GM18520 (cell line): ENCODE measurements around the gene PAX6.

ENCODE experiments used
- ATAC-seq: cut with Tn5 transposase; IDR thresholded peaks from one replicate; pipeline ENCODE4 v1.9.1; 2021; ENCODE audit not compliant: unreplicated experiment

PAX6 gene

DNA sequence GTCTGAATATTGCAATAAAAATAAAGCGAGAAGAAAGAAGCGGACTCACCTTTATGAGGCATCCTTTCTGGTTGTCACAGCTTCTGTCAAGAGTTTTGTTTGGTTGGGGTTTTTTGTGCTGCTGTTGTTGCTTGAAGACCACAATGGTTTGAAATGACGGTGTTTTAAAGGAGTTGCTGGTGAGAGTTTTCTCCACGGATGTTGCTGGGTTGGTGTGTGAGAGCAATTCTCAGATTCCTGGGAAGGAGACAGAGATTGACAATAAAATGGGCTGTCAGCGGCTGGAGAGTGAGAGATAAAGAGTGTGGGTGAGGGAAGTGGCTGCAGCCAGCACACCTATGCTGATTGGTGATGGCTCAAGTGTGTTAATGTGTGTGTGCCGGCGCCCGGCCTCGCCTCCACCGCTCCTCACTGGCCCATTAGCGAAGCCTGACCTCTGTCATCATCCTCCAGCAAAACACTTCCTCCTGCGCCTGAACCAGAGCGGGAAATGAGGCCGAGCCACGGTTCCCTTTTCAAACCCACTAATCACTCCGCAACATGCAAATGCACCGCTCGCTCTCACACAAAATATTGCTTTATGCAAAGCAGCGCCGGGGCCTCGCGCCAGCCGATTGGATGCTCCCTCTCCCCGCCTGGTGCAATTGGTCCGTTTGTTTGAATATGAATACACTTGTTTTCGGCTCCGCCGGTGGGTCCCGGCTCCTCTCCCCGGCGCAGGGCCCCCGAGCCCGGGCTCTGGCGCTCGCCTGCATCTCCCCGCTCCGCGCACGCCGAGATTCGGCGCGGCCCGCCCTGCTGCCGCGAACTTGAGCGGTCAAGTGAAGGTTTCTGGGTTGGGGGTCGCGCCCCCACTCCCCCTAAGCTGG, at the start of gene PAX6:
Gene PAX6, minus strand, starts transcription at position 544 of the 869 bp plus-strand sequence. CDS start 4,911 bp downstream, outside the sequence.
- peak; percentile 47 for ATAC-seq

DNA sequence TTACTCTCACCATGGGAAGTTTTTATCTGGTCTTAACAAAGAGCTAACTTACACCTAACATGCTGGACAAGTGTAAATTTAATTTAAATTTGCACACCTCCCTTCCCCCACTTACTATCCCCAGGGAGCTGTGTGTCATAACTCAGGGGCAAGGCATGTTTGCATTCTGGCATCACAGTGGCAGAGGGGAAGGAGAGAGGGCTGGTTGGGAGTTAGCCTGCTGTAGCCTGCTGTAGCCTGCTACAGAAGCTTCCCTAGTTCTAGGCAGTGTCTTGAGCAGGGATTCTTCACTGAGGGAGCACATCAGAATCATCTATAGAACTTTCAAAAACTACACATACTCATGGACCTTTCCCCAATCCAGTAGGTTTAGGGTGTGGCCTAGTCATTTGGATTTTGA, 49.3 kb upstream of the PAX6 start:
- no peak for ATAC-seq

DNA sequence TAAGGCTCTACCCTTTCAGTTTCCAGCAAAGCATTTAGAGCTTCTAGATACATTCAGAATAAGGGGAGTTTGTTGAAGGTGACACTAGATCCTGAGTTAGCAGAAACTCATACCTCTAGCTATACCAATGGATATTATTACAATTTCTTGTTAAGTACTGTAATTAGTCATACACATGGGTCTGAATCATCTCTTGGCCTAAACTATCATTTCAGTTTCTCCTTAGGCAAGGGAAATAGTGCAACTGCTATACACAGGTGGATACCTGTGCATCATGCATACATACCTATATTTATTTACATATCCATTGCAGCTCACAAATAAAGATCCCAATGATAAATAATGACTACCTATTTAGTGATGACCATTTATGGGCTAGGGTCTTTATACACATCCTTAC, 45.1 kb upstream of the PAX6 start:
- no peak for ATAC-seq

DNA sequence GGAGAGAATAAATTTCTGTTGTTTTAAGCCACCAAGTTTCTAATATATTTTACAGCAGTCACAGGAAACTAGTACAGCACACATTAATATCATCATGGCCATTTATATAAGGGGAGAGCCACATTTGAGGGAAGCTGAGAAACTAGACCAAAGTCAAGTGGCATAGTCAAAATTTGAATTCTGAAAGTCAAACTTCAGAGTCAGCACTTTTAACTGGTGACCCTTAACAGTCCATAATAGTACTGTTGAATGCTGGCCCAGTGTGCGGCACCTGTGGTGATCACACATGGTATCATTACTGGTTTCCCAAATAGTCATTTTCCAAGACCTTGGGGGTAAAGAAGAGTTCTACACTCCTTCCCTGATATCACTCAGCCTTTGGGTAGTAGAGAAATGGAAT, 44.3 kb upstream of the PAX6 start:
- ATAC-seq, result no peak

DNA sequence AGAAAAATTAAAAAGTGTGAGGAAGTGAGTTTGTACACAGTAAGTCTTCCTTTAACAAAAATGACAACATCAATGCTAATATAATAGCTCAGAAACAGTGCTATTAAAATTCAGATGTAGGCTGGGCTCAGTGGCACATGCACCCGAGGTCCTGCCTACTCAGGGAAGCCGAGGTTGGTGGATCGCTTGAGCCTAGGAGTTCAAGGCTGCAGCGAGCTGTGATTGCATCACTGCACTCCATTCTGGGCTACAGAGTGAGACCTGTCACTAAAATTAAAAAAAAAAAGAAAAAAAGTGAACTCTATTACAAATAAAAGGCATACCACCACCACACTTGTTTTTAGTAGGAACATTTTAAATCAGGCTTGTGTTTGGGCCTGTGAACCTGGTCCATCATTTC, 39.2 kb upstream of the PAX6 start:
- no peak for ATAC-seq

DNA sequence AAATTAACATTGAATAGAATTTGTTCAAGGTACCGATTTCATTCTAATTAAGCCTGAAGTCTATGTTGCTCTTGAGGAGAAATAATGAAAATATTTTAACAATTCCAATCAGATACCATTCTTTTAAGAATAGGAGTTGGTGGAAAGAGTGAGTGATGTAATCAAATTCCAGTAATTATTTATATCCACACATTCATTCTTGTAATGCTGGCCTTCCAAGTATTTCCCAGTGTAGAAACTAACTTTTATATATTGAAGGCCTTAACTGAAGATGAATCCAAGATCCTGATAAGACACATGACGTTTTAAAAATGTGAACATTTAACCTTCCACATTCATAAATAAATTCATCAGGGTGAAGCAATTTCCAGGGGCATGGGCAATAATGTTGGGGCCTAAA, 36.6 kb upstream of the PAX6 start:
- ATAC-seq, result no peak

DNA sequence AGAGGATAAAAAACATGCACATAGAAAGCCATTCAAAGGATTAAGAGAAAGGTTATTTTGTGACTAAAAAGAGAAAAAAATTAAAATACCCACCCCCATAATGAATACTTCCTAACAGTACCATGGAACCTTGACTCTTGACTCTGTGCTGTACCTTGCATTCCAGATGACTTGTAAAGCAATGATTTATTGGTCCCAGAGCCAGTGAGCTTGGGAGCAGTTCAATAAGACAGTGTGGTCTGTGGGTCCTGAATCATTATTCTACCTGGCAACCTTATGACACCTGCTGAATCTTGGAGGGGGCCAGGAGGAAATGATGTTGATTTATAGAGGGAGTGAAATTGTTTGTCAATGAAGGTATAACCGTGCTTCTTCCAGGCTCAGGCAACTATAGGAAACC, 34.2 kb upstream of the PAX6 start:
- no peak for ATAC-seq

DNA sequence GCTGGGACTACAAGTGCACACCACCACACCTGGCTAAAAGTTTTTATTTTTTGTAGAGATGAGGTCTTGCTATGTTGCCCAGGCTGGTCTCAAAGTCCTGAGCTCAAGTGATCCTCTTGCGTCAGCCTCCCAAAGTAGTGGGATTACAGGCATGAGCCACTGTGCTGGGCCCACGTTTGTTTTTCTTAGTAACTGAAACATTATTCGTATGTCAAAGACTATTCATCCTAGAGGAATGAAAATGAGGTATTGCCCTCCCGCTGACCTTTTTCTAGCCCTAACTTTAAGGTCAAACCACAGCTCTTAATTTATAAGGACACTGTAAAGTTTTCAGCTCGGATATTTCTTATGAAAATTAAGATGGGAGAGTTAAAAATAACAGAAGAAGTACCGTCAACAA, 33.2 kb upstream of the PAX6 start:
- ATAC-seq, result no peak

DNA sequence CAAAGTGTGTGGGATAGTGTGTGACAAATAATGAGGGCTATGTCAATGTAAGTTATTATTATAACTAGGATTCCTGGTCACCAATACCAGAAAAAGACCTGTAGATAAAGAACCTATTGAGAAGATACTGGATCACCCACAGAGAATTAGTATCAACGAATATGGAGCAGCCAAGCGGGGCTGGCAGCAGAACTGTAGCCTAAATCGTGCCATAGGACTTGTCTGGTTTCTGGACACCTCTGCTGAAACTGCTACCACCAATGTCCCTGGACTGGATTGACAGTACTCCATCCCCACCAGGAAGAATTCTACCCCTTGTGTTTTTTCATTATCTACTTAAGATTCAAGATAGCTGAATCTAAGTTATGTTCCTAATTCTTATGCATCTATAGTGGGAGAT, 30.3 kb upstream of the PAX6 start:
- ATAC-seq, result no peak

DNA sequence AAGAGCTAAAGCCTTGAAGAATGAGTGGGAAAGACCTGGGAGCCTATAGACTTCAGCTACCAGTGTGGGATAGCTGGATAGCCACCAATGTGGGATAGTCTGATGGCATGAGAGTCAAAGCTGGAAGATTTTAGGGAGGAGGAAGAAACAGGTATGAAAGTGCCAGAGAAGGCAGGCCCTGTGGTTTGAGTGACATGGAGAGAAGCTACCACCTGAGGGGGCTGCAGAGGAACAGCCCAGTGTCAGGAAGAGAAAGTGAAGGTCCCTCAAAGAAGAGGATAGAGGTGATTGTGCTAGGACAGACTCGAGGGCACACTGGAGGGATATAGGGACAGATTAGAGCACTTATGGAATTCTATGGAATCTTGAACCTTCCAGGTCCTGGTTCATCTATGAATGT, 23.1 kb upstream of the PAX6 start:
- no peak for ATAC-seq

DNA sequence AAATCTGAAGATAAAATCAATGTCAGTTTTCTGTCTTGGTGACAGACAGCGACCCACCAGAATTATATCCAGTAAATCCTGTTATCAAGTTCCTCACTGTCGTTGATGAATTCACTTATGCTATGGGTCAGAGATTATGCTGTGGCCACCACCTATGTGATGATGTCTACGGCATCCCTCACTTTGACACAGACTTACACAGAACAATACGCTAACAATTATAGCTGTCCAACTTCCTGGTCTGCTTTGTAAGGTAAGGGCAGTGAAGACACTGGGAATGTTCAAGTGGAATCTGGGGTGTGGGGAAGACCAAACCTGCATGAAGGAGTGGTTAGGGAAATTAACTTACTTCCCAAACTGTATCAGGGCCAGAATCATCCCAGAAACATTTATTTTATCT, 19.3 kb upstream of the PAX6 start:
- no peak for ATAC-seq

DNA sequence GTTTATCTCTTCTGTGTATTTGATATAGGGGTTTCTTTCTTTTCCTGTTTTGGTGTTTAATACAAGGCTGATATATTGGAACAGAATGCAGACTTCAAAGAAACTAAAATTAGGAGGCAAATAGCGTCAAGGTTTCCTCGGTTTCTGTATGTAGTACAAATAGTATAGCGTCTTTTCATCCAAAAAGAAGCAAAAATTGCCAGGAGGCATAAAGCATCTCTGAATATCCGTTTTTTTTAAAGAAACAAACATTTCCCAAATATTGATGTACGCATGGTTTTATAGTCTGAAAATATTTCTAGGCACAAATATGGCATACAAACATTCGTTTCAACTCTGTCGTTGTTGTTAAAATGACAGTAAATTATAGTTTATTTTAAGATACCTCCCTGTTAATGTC, 17.1 kb upstream of the PAX6 start:
- ATAC-seq, result no peak

DNA sequence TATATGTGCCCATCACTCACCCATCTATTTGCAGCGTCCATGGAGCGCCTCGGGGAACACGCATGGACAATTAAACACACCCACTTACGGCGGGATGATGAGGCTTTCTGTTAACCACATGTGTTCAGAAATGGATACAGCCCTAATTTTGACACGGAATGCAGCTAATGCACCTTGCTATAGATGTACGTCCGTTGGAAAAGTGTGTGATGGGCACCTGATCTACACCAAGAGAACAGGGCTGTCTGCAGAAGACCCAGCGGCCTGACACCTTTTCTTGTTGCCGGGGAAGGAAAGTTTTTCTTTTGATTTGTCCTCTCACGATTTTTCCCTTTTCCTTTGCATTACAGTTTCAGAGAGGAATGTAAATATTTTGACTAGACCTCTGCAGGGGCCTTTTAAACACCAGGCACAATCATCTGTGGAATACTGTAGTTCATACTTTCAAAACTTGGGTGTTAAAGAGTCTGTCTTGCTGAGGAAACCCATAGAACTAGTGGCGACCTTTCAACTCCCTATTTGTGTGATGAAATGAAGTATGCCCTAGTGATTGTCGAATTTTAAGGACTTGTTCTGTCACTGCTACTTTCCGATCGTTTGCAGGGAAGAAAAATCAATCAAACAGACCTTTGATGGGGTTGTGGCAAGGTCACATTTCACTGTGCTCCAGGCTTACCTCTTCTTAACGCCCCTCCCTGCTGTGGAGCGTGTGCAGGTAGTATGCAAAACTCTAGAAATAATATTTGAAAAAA, 16.5 kb upstream of the PAX6 start:
- no peak for ATAC-seq

DNA sequence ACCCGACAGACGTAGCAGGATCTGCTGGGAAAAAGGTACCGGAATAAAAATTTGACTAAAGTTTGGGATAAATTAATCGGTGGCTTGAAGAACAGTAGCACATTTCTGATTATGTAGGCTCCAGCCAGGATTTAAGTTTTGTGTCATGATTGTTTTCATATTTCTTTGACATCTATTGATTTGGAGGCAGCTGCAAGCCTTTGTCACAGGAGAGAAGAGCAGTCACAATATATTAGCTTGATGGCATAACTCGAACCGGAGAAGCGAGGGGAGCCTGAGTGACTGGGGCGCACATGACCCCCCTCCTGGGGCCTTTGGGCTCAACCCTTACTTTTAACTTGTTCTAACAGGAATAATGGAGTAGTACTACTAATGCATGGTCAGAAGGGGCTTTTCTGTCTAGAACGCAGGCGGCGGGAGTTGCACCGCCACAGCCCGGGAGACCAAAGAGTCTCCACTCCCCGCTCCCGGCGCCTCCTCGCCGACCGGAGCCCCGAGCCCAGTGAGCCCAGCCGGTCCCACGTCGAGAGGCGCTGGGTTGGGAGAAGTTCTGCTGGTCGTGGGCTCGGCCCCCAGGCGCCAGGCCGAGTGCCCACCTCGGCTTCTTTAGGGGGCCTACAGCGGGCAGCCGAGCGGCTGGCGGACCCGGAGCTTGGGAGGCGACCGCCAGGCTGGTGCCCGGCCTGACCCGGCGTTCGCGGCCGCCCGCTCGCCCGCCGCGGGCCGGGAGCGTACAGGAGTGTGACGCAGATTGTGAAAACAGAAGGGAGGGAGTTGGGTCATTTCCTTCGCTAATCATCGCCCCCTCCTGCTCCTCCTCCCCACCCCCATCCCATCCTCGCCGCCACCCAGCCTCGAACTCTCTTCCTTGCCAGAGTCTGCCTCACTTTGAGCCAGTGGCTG, 15.7 kb upstream of the PAX6 start:
- no peak for ATAC-seq

DNA sequence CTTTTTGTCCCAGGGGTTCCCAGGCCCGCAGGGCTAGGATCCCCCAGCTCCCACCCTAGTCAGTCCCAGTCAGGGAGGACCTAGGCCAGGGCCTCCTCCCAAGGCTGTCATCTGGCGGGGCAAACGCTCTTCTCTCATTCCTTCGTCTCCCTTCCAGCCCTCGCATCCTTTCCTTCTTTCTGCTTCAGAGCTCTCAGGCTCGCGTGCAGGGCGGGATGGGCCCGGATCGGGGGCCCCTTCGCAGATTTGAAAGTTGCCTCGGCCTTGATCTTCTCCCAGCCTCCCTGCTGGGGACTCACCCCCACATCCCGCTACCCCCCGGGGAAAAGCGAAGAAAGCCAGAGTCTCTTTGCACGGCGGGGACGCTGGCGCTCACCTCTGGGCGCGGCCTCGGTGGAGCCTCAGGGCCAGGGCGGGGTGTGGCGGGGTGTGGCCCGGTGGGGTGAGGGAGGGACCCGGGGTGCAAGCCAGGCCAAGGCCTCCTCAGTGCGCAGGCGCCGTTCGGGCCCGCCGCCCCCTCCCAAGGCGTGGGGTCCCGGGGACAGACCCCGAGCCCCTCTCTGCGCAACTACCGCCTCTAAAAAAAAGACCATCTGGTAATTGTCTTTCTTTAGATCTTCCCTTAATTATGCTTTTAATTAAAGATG, 14.8 kb upstream of the PAX6 start:
- no peak for ATAC-seq

DNA sequence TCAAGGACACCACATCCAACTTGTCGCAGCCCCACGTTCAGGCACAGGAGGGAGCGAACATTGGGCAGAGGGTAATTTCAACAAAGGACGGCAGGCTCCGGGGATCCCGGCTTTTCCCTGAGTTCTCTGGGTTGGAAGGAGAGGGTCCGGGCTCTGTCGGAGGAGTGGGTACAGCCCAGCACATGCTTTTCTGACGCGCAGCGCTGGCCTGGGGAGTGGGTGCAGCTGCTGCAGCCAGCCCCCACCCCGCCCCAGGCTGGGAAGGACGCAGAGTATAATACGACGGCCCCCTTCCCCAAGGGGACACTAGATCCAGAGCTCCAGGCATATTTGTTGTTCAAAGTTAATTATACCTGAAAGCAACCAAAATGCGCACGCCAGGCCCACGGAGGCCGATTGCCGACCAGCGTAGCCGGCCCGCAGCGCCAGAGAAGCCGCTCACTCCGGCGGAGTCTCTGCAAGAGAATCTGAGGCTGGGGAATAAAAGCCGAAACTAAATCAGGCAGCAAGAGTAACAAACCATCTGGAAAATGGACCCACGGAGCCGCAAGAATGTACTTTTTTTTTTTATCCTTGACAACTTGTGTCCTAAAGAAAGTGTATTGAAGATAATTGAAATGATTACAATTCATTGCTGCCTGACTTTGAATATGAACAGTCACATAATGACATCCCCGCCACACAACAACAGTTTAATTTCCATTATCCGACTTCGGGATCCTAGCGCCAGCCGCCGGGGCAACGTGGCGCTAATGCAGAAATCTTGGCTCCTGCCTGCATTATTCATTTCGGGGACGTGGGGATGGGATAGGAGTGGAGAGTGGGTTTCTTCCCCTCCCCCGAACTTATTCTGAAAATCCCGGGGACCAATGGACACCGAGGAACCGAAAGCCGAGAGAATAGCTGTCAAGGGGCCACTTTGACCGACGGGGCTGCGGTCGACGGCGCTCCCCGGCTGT, 14.0 kb upstream of the PAX6 start:
- ATAC-seq, result no peak

DNA sequence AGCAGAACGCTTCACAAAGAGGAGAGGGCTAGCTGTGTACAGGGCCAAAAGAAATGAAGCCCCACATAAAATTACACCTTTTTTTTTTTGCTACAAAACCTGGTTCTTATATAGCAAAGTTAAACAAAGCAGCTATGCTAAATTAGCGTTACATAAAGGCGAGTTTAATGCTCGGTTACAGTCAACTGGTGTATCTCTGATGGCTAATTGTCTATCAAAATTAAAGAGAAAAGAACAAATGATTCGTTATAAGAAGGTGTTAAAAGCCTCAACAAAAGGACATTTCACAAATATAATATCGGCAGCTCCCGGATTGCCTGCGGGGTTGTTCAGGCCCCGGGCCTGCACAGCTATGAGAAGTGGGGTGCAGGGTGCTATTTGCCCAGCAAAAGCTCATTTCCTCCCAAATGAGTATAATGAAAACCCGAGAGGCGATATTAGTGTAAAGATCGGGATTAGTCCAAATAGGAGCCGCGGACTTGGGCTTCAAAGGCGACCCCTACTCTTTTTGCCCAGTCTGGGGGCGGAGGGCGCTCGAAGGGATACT, 13.3 kb upstream of the PAX6 start:
- no peak for ATAC-seq

DNA sequence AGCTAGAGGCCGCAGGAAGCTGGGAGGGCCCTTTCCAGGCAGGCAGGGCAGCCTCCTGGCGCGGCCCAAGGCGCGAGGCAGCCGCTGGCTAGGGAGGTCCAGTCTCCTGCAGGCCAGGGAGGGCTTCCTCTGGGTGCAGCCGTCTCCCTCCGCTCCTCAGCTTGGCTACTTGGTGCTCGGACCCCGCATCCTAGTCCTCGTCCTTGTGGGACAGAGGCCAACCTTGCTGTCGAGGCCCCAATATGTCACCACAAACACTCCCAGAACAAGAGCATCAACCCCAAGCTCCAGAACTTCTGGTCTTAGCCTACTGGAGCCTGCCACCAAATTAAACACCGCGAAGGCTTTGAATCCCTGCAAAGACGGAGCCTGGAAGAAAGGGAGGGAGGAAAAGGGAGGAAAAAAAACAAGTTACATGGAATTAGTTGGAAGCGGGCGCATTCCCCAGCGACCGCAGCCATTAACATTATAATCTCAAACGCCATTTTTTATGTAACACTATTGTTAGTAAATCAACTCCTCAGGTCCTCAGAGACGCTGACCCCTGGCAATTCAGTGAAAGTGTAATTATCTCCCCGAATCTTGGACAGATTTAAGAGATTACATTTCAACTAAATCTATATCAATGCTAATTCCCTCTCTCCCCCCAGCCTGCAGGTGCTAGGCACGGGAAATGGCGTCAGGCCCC, 12.7 kb upstream of the PAX6 start:
- no peak for ATAC-seq
